ENCODE results near the gene SLC30A2.

DNA sequence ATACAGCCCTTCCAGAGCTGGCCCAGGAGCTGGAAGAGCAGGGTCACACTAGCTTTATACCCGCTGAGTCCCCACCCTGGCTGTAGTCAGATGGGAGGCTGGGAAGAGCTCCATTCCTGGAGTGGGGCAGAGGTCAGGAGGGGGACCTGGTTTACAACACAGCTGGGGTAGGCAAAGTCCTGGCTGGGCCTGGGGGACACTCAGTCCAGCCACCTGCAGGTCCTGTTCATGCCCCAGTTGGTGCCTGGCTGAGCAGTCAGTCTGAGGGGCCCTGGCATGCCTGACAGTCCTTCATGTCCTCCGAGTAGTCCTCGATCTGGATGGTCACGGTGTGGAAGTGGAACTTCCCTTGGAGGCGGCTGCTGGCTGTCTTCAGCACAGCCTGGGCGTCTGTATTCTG lies 7.0 kb downstream of the SLC30A2 start:
- TF ChIP-seq, protein P1, sequence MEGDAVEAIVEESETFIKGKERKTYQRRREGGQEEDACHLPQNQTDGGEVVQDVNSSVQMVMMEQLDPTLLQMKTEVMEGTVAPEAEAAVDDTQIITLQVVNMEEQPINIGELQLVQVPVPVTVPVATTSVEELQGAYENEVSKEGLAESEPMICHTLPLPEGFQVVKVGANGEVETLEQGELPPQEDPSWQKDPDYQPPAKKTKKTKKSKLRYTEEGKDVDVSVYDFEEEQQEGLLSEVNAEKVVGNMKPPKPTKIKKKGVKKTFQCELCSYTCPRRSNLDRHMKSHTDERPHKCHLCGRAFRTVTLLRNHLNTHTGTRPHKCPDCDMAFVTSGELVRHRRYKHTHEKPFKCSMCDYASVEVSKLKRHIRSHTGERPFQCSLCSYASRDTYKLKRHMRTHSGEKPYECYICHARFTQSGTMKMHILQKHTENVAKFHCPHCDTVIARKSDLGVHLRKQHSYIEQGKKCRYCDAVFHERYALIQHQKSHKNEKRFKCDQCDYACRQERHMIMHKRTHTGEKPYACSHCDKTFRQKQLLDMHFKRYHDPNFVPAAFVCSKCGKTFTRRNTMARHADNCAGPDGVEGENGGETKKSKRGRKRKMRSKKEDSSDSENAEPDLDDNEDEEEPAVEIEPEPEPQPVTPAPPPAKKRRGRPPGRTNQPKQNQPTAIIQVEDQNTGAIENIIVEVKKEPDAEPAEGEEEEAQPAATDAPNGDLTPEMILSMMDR (conservative IDR thresholded peaks at IDR 0.05; ENCODE audit: low read depth, low read length), result no peak
- TF ChIP-seq EZH2 (IDR thresholded peaks at IDR 0.05; ENCODE audit: low read length, unreplicated experiment), result no peak

All from PC-3 (cell line).